C4-2B (cell line): ENCODE data around the gene SEC63.
"Not testable (repeated sequence)": the region's sequence is repeated elsewhere in the genome, so short reads cannot be mapped to it uniquely, and the experiment has no call there.

Source experiments
- ZFX ChIP-seq: fragments of 450-650 bp; IDR thresholded peaks from 2 replicates; pipeline ENCODE4 v1.6.1; 2017
- TF ChIP-seq, protein P1 (sequence below): fragments of 450-650 bp; conservative IDR thresholded peaks from 2 replicates; pipeline ENCODE4 v1.5.1; 2017; ENCODE audit warnings: mild to moderate bottlenecking

DNA sequence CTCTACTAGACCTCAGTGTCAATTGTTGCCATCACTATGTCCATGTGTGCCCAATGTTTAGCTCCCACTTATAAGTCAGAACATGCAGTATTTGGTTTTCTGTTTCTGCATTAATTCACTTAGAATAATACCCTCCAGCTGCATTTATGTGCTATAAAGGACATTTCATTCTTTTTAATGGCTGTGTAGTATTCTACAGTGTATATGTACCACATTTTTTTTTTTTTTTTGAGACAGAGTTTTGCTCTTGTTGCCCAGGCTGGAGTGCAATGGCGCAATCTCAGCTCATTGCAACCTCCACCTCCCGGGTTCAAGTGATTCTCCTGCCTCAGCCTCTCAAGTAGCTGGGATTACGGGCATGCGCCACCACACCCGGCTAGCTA, 21.1 kb downstream of the SEC63 start:
- TF ChIP-seq ZFX: not testable (repeated sequence)
- TF ChIP-seq, protein P1, sequence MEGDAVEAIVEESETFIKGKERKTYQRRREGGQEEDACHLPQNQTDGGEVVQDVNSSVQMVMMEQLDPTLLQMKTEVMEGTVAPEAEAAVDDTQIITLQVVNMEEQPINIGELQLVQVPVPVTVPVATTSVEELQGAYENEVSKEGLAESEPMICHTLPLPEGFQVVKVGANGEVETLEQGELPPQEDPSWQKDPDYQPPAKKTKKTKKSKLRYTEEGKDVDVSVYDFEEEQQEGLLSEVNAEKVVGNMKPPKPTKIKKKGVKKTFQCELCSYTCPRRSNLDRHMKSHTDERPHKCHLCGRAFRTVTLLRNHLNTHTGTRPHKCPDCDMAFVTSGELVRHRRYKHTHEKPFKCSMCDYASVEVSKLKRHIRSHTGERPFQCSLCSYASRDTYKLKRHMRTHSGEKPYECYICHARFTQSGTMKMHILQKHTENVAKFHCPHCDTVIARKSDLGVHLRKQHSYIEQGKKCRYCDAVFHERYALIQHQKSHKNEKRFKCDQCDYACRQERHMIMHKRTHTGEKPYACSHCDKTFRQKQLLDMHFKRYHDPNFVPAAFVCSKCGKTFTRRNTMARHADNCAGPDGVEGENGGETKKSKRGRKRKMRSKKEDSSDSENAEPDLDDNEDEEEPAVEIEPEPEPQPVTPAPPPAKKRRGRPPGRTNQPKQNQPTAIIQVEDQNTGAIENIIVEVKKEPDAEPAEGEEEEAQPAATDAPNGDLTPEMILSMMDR: not testable (repeated sequence)
